HEK293 (cell line): ENCODE results near the gene POLR1D.

Experiments
- CTCF ChIA-PET: fragments of 350-600 bp; formaldehyde crosslinking; extraction: SDS; loops from one replicate; lab custom pipeline; 2021; ENCODE audit warnings: antibody characterized with exemption; lab: Yijun Ruan, JAX
- POLR2A ChIA-PET: fragments of 300-600 bp; formaldehyde crosslinking; extraction: SDS; loops from one replicate; lab custom pipeline; 2020; ENCODE audit warnings: antibody characterized with exemption, inconsistent platforms; lab: Yijun Ruan, JAX
- H3K27ac ChIP-seq: fragments of 200-500 bp; sonication (Bioruptor generic); 2 replicates; pipeline ENCODE4 v1.5.1; 2014; ENCODE audit warnings: low read depth, low read length, control low read depth, inconsistent platforms; ENCODE audit errors: extremely low read depth
- H3K36me3 ChIP-seq, 2 experiments: fragments of 200-500 bp in 1 of 2; sonication (Bioruptor generic) in 1 of 2; 1 replicate in 1 of 2; 2 replicates in 1 of 2; pipeline ENCODE4 v1.5.1; 2014 to 2017; ENCODE audit warnings: inconsistent platforms in 2 of 2, low read length in 2 of 2; ENCODE audit not compliant: control insufficient read depth in 2 of 2, insufficient read depth in 1 of 2
- H3K4me1 ChIP-seq: fragments of 200-500 bp; sonication (Bioruptor generic); 2 replicates; pipeline ENCODE4 v1.5.1; 2014; ENCODE audit warnings: mild to moderate bottlenecking, low read length, inconsistent platforms; ENCODE audit not compliant: control insufficient read depth, insufficient read depth
- H3K4me3 ChIP-seq: 2 replicates; pipeline ENCODE4 v1.5.1; 2011; ENCODE audit warnings: low read depth, mild to moderate bottlenecking, control low read depth, low read length, moderate library complexity
- H3K9me3 ChIP-seq: fragments of 200-500 bp; sonication (Bioruptor generic); 2 replicates; pipeline ENCODE4 v1.5.1; 2014; ENCODE audit warnings: low read depth, low read length, inconsistent platforms; ENCODE audit not compliant: control insufficient read depth, insufficient read depth
- BCL11B ChIP-seq: fragments of 450-650 bp; formaldehyde crosslinking; IDR thresholded peaks from 2 replicates; pipeline ENCODE4 v1.5.1; 2016; ENCODE audit warnings: low read depth, missing biosample characterization, missing genetic modification characterization
- KLF9 ChIP-seq: fragments of 450-650 bp; formaldehyde crosslinking; IDR thresholded peaks from 2 replicates; pipeline ENCODE4 v1.5.1; 2016; ENCODE audit warnings: missing biosample characterization, missing genetic modification characterization, low read depth
- PATZ1 ChIP-seq: fragments of 450-650 bp; formaldehyde crosslinking; IDR thresholded peaks from 2 replicates; pipeline ENCODE4 v1.5.1; 2016; ENCODE audit warnings: missing biosample characterization, missing genetic modification characterization
- PRDM6 ChIP-seq: fragments of 450-650 bp; formaldehyde crosslinking; IDR thresholded peaks from 2 replicates; pipeline ENCODE4 v1.5.1; 2017; ENCODE audit warnings: missing biosample characterization, missing genetic modification characterization
- SCRT2 ChIP-seq: fragments of 450-650 bp; formaldehyde crosslinking; IDR thresholded peaks from 2 replicates; pipeline ENCODE4 v1.5.1; 2016; ENCODE audit warnings: missing biosample characterization, missing genetic modification characterization
- ZBTB17 ChIP-seq: fragments of 450-650 bp; formaldehyde crosslinking; IDR thresholded peaks from 2 replicates; pipeline ENCODE4 v1.5.1; 2016; ENCODE audit warnings: missing biosample characterization, missing genetic modification characterization
- ZBTB26 ChIP-seq: fragments of 450-650 bp; formaldehyde crosslinking; optimal IDR thresholded peaks from 2 replicates; pipeline ENCODE3; 2016; ENCODE audit warnings: missing biosample characterization, mild to moderate bottlenecking, missing genetic modification characterization
- ZFP41 ChIP-seq: fragments of 450-650 bp; formaldehyde crosslinking; IDR thresholded peaks from 2 replicates; pipeline ENCODE4 v1.5.1; 2016; ENCODE audit warnings: missing biosample characterization, missing genetic modification characterization, borderline replicate concordance
- ZNF133 ChIP-seq: fragments of 450-650 bp; formaldehyde crosslinking; IDR thresholded peaks from 2 replicates; pipeline ENCODE4 v1.5.1; 2016; ENCODE audit warnings: missing biosample characterization, missing genetic modification characterization
- ZNF16 ChIP-seq: fragments of 450-650 bp; formaldehyde crosslinking; IDR thresholded peaks from 2 replicates; pipeline ENCODE4 v1.5.1; 2016; ENCODE audit warnings: low read depth, missing biosample characterization, missing genetic modification characterization
- ZNF19 ChIP-seq: fragments of 450-650 bp; formaldehyde crosslinking; IDR thresholded peaks from 2 replicates; pipeline ENCODE4; 2016; ENCODE audit warnings: missing biosample characterization, missing genetic modification characterization, low read depth
- ZNF274 ChIP-seq, 2 experiments: fragments of 200-500 bp in 1 of 2; fragments of 450-650 bp in 1 of 2; sonication (Bioruptor generic) in 1 of 2; formaldehyde crosslinking in 1 of 2; IDR thresholded peaks; 2 replicates each; pipeline versions ENCODE4 v1.5.1 to v1.6.1; 2014 to 2016; ENCODE audit warnings: borderline replicate concordance in 1 of 2, inconsistent platforms in 1 of 2, low read length in 1 of 2, missing biosample characterization in 1 of 2, missing genetic modification characterization in 1 of 2
- ZNF280C ChIP-seq: fragments of 450-650 bp; formaldehyde crosslinking; IDR thresholded peaks from 2 replicates; pipeline ENCODE4 v1.5.1; 2016; ENCODE audit warnings: missing biosample characterization, missing genetic modification characterization
- ZNF311 ChIP-seq: fragments of 450-650 bp; formaldehyde crosslinking; IDR thresholded peaks from 2 replicates; pipeline ENCODE4 v1.5.1; 2017; ENCODE audit warnings: missing biosample characterization, missing genetic modification characterization, borderline replicate concordance
- ZNF341 ChIP-seq: fragments of 450-650 bp; formaldehyde crosslinking; IDR thresholded peaks from 2 replicates; pipeline ENCODE4; 2016; ENCODE audit warnings: low read depth, missing biosample characterization, missing genetic modification characterization
- ZNF404 ChIP-seq: fragments of 450-650 bp; formaldehyde crosslinking; IDR thresholded peaks from 2 replicates; pipeline ENCODE4 v1.5.1; 2017; ENCODE audit warnings: missing biosample characterization, missing genetic modification characterization
- ZNF501 ChIP-seq: fragments of 450-650 bp; formaldehyde crosslinking; IDR thresholded peaks from 2 replicates; pipeline ENCODE4 v1.5.1; 2016; ENCODE audit warnings: missing biosample characterization, missing genetic modification characterization
- ZNF521 ChIP-seq: fragments of 450-650 bp; formaldehyde crosslinking; IDR thresholded peaks from 2 replicates; pipeline ENCODE4 v1.5.1; 2017; ENCODE audit warnings: missing biosample characterization, mild to moderate bottlenecking, missing genetic modification characterization
- ZNF549 ChIP-seq: fragments of 450-650 bp; IDR thresholded peaks from 2 replicates; pipeline ENCODE4 v1.5.1; 2018; ENCODE audit warnings: missing biosample characterization, missing genetic modification characterization, mild to moderate bottlenecking, inconsistent platforms, moderate library complexity
- ZNF670 ChIP-seq: fragments of 450-650 bp; formaldehyde crosslinking; IDR thresholded peaks from 2 replicates; pipeline ENCODE4 v1.5.1; 2016; ENCODE audit warnings: missing biosample characterization, missing genetic modification characterization, low read depth
- ZNF76 ChIP-seq: fragments of 450-650 bp; formaldehyde crosslinking; IDR thresholded peaks from 2 replicates; pipeline ENCODE4; 2016; ENCODE audit warnings: low read depth, missing biosample characterization, missing genetic modification characterization, borderline replicate concordance

The POLR1D gene

GRCh38 chr13:27593267-27593666 is 28.4 kb upstream of the POLR1D start:
- Histone ChIP-seq H3K36me3 (no peaks in the 10 kb centered on the region), H3K27ac (no peak overlapping the region), H3K4me3 (no peak overlapping the region), H3K4me1 (no peaks in the 10 kb centered on the region), H3K9me3 (no peaks in the 10 kb centered on the region)
- no peak for TF ChIP-seq ZNF311 (tag by site-specific recombination)
- TF ChIP-seq ZNF521 (tag by site-specific recombination): no peak
- no peak for TF ChIP-seq ZNF280C (tag by site-specific recombination)
- TF ChIP-seq ZBTB26 (tag by site-specific recombination): no peak
- no peak for TF ChIP-seq ZFP41 (tag by site-specific recombination)
- TF ChIP-seq ZNF341: no peak
- TF ChIP-seq ZBTB17: no peak
- TF ChIP-seq PATZ1: no peak
- TF ChIP-seq ZNF19 (tag by site-specific recombination): no peak
- TF ChIP-seq KLF9 (tag by site-specific recombination): no peak
- TF ChIP-seq ZNF16 (tag by site-specific recombination): no peak
- TF ChIP-seq BCL11B (tag by site-specific recombination): no peak
- ChIA-PET POLR2A (no interaction called here), CTCF (no interaction called here)

GRCh38 chr13:27595055-27595811 is 26.5 kb upstream of the POLR1D start:
- Histone ChIP-seq H3K4me3 (no peak overlapping the region), H3K4me1 (no peaks in the 10 kb centered on the region), H3K9me3 (no peaks in the 10 kb centered on the region), H3K36me3 (no peaks in the 10 kb centered on the region), H3K27ac (no peak overlapping the region)
- POLR2A ChIA-PET: no interaction called here
- no peak for TF ChIP-seq ZNF549 (tag by site-specific recombination)
- TF ChIP-seq ZNF274 (IDR thresholded peaks at IDR 0.05; ENCODE audit: low read length): no peak
- no peak for TF ChIP-seq ZNF274 (tag by site-specific recombination; IDR thresholded peaks at IDR 0.05; ENCODE audit: borderline replicate concordance)
- no peak for TF ChIP-seq ZNF501 (tag by site-specific recombination)
- no peak for TF ChIP-seq ZNF670 (tag by site-specific recombination)
- TF ChIP-seq SCRT2: no peak
- TF ChIP-seq ZNF76 (tag by site-specific recombination): no peak
- no peak for TF ChIP-seq ZNF133 (tag by site-specific recombination)
- no peak for TF ChIP-seq ZNF404 (tag by site-specific recombination)
- no peak for TF ChIP-seq PRDM6 (tag by site-specific recombination)
- CTCF ChIA-PET: no interaction called here
